Measurements from ENCODE around the gene LIPC. TPM values are rescaled to one million over a fixed set of nuclear protein-coding genes. Genes with fewer than 3 reads are reported as not detected.

Gene LIPC
- total RNA-seq, 2 donors from 2014 or later: 0.17 to 0.26 TPM

- H3K4me3 Mint-ChIP-seq: no peak overlapping the region
- no peaks in the 10 kb centered on the region for H3K36me3 Mint-ChIP-seq (ENCODE audit: low read depth)
- H3K27ac Mint-ChIP-seq: peak overlapping the region; percentile 53
- H3K4me1 Mint-ChIP-seq: no peaks in the 10 kb centered on the region
- H3K27me3 Mint-ChIP-seq: no peaks in the 10 kb centered on the region
- H3K9me3 Mint-ChIP-seq: no peaks in the 10 kb centered on the region
- no peak for ATAC-seq (replicated peaks)
These were observed 4.8 kb downstream of the LIPC start for GRCh38 chr15:58436552-58436951.

- no peak overlapping the region for H3K27ac Mint-ChIP-seq
- ATAC-seq (replicated peaks): no peak
- no peaks in the 10 kb centered on the region for H3K9me3 Mint-ChIP-seq
- H3K4me3 Mint-ChIP-seq: no peak overlapping the region
- H3K27me3 Mint-ChIP-seq: no peaks in the 10 kb centered on the region
- H3K4me1 Mint-ChIP-seq: no peaks in the 10 kb centered on the region
- no peaks in the 10 kb centered on the region for H3K36me3 Mint-ChIP-seq (ENCODE audit: low read depth)
These were observed 5.8 kb downstream of the LIPC start for GRCh38 chr15:58437531-58438105.

DNA sequence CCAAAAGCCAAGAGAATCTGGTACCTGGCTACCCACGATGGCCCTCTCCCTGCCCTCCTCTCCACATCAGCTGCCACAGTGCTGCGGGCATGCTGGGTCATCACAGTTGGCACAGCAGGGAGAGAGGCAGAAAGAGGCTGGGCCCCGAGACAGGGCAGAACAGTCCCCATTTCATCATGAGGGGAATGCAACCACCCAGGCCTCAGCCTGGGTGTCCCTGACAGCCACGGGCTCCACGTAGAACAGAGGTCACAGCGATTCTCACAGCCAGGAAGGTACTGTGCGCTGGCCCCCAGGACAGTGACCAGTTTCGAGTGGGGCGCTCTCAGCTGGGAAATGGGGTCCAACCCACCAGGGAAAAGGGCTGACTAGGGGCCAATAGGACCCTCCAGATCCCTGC, 6.3 kb downstream of the LIPC start:
- no peaks in the 10 kb centered on the region for H3K9me3 Mint-ChIP-seq
- H3K27ac Mint-ChIP-seq: no peak overlapping the region
- H3K4me1 Mint-ChIP-seq: no peaks in the 10 kb centered on the region
- H3K4me3 Mint-ChIP-seq: no peak overlapping the region
- no peak for ATAC-seq (replicated peaks)
- H3K36me3 Mint-ChIP-seq (ENCODE audit: low read depth): no peaks in the 10 kb centered on the region
- no peaks in the 10 kb centered on the region for H3K27me3 Mint-ChIP-seq

DNA sequence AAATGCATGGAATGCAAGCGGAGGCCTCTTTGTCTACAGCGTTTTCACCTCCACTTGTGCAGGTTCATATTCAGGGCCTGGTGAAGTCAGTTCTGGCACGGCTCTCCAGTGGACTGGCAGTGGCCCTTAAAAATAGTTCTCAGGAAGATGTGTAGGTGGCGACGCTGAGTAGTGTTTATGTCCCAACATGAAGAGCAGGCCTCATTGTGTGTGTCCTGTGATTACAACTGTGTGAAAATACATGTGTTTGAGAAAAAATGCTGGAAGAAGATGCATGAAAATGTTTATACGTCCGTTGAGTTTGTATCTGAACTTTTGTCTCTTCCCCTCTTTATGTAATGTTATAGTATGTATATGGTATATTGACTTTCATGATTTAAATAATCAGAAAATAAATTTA, 7.2 kb downstream of the LIPC start:
- Mint-ChIP-seq H3K9me3 (no peaks in the 10 kb centered on the region), H3K36me3 (ENCODE audit: low read depth) (no peaks in the 10 kb centered on the region), H3K27me3 (no peaks in the 10 kb centered on the region), H3K27ac (peak overlapping the region; percentile 15), H3K4me1 (no peaks in the 10 kb centered on the region), H3K4me3 (no peak overlapping the region)
- peak; percentile 72 for ATAC-seq (replicated peaks)

DNA sequence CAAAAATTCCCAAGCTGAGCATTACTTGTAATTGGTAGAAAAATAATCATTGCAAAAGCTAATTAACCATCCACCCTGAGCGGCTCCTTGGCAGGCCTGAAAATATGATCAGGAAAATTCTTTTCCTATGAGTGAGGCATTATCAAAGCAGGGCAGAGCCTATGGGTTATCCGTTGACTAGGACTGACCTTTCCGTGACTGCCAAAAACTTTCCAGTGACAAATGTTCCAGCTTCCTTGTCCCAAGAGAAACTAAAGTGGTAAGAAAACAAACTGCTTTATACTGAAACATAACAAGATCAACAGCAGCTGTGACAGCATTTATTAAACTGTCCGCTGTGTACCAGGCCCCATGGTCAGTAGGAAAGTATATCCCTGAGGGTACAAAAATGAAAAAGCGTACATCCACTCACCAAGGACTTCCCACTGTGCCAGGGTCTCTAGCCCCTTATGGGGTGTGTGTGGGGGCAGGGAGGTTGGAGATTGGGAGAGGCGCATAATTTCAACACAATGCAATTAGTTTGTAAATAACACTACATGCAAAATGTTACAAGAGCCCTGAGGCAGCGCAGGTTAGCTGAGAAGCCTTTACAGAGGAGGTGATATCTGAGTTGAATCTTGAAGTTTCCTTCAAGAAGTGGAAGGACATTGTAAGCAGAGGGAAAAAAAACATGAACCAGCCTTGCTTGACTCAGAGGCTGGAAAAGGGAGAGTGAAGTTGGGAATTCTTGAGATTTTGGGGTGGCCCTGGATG, 8.5 kb downstream of the LIPC start:
- ATAC-seq (replicated peaks): no peak
- Mint-ChIP-seq H3K9me3 (no peaks in the 10 kb centered on the region), H3K4me1 (no peaks in the 10 kb centered on the region), H3K27ac (peak overlapping the region; percentile 12), H3K36me3 (ENCODE audit: low read depth) (no peaks in the 10 kb centered on the region), H3K4me3 (no peak overlapping the region), H3K27me3 (no peaks in the 10 kb centered on the region)

GRCh38 chr15:58440922-58441321, 9.1 kb downstream of the LIPC start:
- Mint-ChIP-seq H3K4me3 (no peak overlapping the region), H3K36me3 (ENCODE audit: low read depth) (no peaks in the 10 kb centered on the region), H3K27ac (peak overlapping the region; percentile 12), H3K27me3 (no peaks in the 10 kb centered on the region), H3K4me1 (no peaks in the 10 kb centered on the region), H3K9me3 (no peaks in the 10 kb centered on the region)
- no peak for ATAC-seq (replicated peaks)

GRCh38 chr15:58441376-58442070, 9.7 kb downstream of the LIPC start:
- peak; percentile 40 for ATAC-seq (replicated peaks)
- H3K36me3 Mint-ChIP-seq (ENCODE audit: low read depth): no peaks in the 10 kb centered on the region
- H3K4me1 Mint-ChIP-seq: no peaks in the 10 kb centered on the region
- H3K27ac Mint-ChIP-seq: peak overlapping the region; percentile 38
- no peaks in the 10 kb centered on the region for H3K27me3 Mint-ChIP-seq
- no peaks in the 10 kb centered on the region for H3K9me3 Mint-ChIP-seq
- no peak overlapping the region for H3K4me3 Mint-ChIP-seq

GRCh38 chr15:58442122-58442521, 10.3 kb downstream of the LIPC start:
- Mint-ChIP-seq H3K36me3 (ENCODE audit: low read depth) (no peaks in the 10 kb centered on the region), H3K9me3 (no peaks in the 10 kb centered on the region), H3K4me3 (no peak overlapping the region), H3K27ac (peak overlapping the region; percentile 38), H3K4me1 (peaks cover 1% of the 10 kb centered on the region), H3K27me3 (no peaks in the 10 kb centered on the region)
- ATAC-seq (replicated peaks): no peak

GRCh38 chr15:58443308-58443707, 11.5 kb downstream of the LIPC start:
- Mint-ChIP-seq H3K4me3 (no peak overlapping the region), H3K4me1 (peaks cover 4% of the 10 kb centered on the region), H3K9me3 (no peaks in the 10 kb centered on the region), H3K36me3 (ENCODE audit: low read depth) (no peaks in the 10 kb centered on the region), H3K27ac (peak overlapping the region; percentile 13), H3K27me3 (no peaks in the 10 kb centered on the region)
- ATAC-seq (replicated peaks): no peak

GRCh38 chr15:58444056-58444455, 12.3 kb downstream of the LIPC start:
- Mint-ChIP-seq H3K4me1 (peaks cover 4% of the 10 kb centered on the region), H3K27ac (peak overlapping the region; percentile 13), H3K36me3 (ENCODE audit: low read depth) (no peaks in the 10 kb centered on the region), H3K27me3 (no peaks in the 10 kb centered on the region), H3K4me3 (no peak overlapping the region), H3K9me3 (no peaks in the 10 kb centered on the region)
- ATAC-seq (replicated peaks): no peak

DNA sequence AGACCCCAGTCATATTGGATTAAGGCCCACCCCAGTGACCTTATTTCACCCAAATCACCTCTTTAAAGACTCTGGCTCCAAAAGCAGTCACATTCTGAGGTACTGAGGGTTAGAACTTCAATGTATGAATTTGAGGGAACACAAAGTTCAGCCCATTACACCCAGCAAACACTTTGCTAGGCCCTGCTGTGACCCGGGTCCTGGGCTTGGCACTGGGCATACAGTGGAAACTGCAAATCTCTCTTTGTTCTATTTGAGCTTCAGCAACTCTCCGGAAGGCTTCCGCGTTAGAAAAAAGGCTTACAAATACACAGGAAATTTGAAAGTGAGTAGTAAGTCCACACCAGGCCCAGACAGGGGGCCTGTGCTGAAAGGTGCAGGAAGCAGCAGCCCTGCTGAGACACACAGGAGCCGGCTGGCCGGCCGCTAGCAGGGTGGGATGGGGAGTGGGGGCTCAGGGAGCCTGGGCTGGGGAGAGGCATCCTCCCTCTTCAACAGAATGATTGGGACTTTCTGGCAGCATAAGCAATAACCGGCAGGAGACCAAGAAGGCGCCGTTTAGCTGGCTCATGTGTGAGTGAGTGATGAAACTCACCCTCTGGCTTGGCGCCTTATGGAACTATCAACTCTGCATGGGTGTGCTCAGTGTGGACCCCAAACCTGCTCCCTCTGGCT, 13.0 kb downstream of the LIPC start:
- no peak for ATAC-seq (replicated peaks)
- Mint-ChIP-seq H3K4me3 (no peak overlapping the region), H3K27me3 (no peaks in the 10 kb centered on the region), H3K4me1 (peaks cover 4% of the 10 kb centered on the region), H3K9me3 (no peaks in the 10 kb centered on the region), H3K27ac (peak overlapping the region; percentile 46), H3K36me3 (ENCODE audit: low read depth) (no peaks in the 10 kb centered on the region)

DNA sequence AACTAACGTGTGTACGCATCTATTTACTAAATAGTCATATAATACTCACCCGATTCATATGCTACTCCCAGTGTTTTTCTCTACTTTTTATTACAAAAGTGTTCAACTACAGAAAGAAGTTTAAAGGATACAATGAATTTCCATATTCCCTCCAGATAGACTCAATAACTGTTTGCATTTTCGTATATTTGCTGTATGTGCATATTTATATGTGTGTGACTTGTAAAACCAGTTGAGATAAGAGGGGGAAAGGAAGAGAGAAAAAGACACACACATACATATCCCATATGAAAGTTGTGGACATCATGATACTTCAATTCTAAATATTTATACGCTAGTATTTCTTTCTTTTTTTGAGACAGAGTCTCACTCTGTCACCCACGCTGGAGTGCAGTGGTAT, 14.1 kb downstream of the LIPC start:
- Mint-ChIP-seq H3K27ac (no peak overlapping the region), H3K36me3 (ENCODE audit: low read depth) (no peaks in the 10 kb centered on the region), H3K27me3 (no peaks in the 10 kb centered on the region), H3K4me3 (no peak overlapping the region), H3K4me1 (peaks cover 4% of the 10 kb centered on the region), H3K9me3 (no peaks in the 10 kb centered on the region)
- no peak for ATAC-seq (replicated peaks)

GRCh38 chr15:58446521-58446920, 14.7 kb downstream of the LIPC start:
- Mint-ChIP-seq H3K27ac (no peak overlapping the region), H3K4me3 (no peak overlapping the region), H3K36me3 (ENCODE audit: low read depth) (no peaks in the 10 kb centered on the region), H3K9me3 (no peaks in the 10 kb centered on the region), H3K4me1 (peaks cover 4% of the 10 kb centered on the region), H3K27me3 (no peaks in the 10 kb centered on the region)
- ATAC-seq (replicated peaks): no peak

- H3K4me3 Mint-ChIP-seq: no peak overlapping the region
- no peak overlapping the region for H3K27ac Mint-ChIP-seq
- no peaks in the 10 kb centered on the region for H3K9me3 Mint-ChIP-seq
- H3K36me3 Mint-ChIP-seq (ENCODE audit: low read depth): no peaks in the 10 kb centered on the region
- peaks cover 4% of the 10 kb centered on the region for H3K4me1 Mint-ChIP-seq
- peak; percentile 14 for ATAC-seq (replicated peaks)
- no peaks in the 10 kb centered on the region for H3K27me3 Mint-ChIP-seq
These were observed 15.7 kb downstream of the LIPC start for GRCh38 chr15:58447271-58448010.
